PC-9 (cell line): ENCODE results near the gene STAG2. TPM values are rescaled to one million over a fixed set of nuclear protein-coding genes. Genes with fewer than 3 reads are reported as not detected.

Experiments used
- total RNA-seq: library from RNA; stranded (reverse); gene quantifications from 2 replicates; pipeline ENCODE4 v1.2.3, GENCODE V29; 2021

Gene STAG2
- total RNA-seq, 1 experiment from 2014 or later = 108 TPM

Other genes with a start within 250 kb of the STAG2 start
- 109 and 158 TPM in 2 replicates for gene THOC2, start 228.7 kb upstream of the STAG2 start, total RNA-seq
- 47.7 and 59.5 TPM in 2 replicates for gene XIAP, start 101.7 kb upstream of the STAG2 start, total RNA-seq